ENCODE results near the gene GGTA1. TPM values are rescaled to one million over a fixed set of nuclear protein-coding genes. Genes with fewer than 3 reads are reported as not detected.

The GGTA1 gene
- total and polyA plus RNA-seq, 2 experiments from 2014 or later: 0.16 TPM; not detected in 1

DNA sequence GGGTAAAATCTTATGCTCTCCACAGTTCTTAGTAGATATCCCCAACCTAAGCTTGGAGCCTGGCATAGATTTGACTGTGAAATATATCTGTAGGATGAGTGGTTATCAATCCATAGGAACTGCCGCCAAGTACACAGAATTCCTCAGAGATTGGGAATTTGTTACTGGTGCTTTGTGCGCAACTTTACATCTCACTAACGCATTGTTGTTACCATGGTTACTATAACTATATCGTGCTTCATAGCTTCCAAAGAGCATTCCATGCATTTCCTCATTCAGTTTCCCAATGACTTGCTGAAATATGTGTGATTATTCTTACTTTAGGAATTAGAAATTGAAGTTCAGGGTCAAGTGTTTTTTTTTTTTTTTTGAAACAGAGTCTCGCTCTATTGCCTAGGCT, 9.5 kb upstream of the GGTA1 start (continued):
- TF ChIP-seq ZNF114 (CRISPR knock-in tag; IDR thresholded peaks at IDR 0.05) (no peak), ZNF331 (CRISPR knock-in tag; IDR thresholded peaks at IDR 0.05; ENCODE audit: low read depth) (no peak), EZH2 (IDR thresholded peaks at IDR 0.05; ENCODE audit: low read depth, unreplicated experiment) (no peak)
- TF ChIP-seq, protein P1, sequence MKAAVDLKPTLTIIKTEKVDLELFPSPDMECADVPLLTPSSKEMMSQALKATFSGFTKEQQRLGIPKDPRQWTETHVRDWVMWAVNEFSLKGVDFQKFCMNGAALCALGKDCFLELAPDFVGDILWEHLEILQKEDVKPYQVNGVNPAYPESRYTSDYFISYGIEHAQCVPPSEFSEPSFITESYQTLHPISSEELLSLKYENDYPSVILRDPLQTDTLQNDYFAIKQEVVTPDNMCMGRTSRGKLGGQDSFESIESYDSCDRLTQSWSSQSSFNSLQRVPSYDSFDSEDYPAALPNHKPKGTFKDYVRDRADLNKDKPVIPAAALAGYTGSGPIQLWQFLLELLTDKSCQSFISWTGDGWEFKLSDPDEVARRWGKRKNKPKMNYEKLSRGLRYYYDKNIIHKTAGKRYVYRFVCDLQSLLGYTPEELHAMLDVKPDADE (IDR thresholded peaks at IDR 0.05): no peak

DNA sequence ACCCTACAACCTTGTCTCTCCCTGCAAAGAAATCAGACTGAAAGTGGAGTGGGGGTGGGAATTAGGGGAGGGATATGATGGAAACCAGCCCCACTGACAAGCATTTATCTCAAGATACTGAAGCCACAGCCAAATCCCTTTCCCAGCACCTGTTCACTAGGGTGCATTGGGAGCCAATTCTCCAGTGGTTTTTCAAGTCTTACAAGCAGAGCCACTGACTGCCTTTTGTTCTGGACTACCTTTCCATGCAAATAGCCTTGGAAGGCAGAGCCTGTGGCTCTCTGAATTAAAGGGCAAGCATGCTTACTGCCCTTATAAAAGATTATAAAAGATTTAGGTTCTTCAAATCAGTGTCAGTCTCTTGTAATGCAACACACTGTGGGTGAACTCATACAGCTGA, 8.8 kb upstream of the GGTA1 start:
- no peaks in the 10 kb centered on the region for H3K79me2 ChIP-seq (replicated peaks; ENCODE audit: insufficient read depth)
- peak; percentile 60 for DNase-seq (ENCODE audit: low spot score)
- peaks cover 11% of the 10 kb centered on the region for H3K4me1 ChIP-seq (ENCODE audit: insufficient read depth)
- H3K9me3 Mint-ChIP-seq: peaks cover 10% of the 10 kb centered on the region; the same call in 2 of the 3 replicates
- ATAC-seq: peak; percentile 73
- H3K27ac ChIP-seq (ENCODE audit: low read depth): no peak overlapping the region
- H3F3A ChIP-seq (replicated peaks; ENCODE audit: low read depth): no peaks in the 10 kb centered on the region
- H3K4me3 Mint-ChIP-seq: no peak overlapping the region
- peak overlapping the region; percentile 23; the same call in 1 of the 2 replicates for H3K4me2 ChIP-seq
- H2AFZ ChIP-seq: no peak overlapping the region
- H3K9me2 ChIP-seq (ENCODE audit: insufficient read depth): no peaks in the 10 kb centered on the region
- no peaks in the 10 kb centered on the region for H4K20me1 ChIP-seq (replicated peaks; ENCODE audit: insufficient read depth)
- peaks cover 27% of the 10 kb centered on the region for H3K4me1 Mint-ChIP-seq
- no peak overlapping the region for H3K27ac Mint-ChIP-seq
- no peaks in the 10 kb centered on the region; the same call in 2 of the 3 replicates for H3K36me3 Mint-ChIP-seq (ENCODE audit: low read depth)
- no peak overlapping the region for H3K4me3 ChIP-seq
- no peaks in the 10 kb centered on the region for H3K36me3 ChIP-seq (ENCODE audit: insufficient read depth)
- H3K27me3 ChIP-seq (ENCODE audit: insufficient read depth): no peaks in the 10 kb centered on the region
- H3K27me3 Mint-ChIP-seq (ENCODE audit: insufficient read depth, low read depth, poor library complexity): peaks cover 16% of the 10 kb centered on the region
- TF ChIP-seq CREB1 (CRISPR knock-in tag; IDR thresholded peaks at IDR 0.05; ENCODE audit: low read depth) (no peak), NANOG (IDR thresholded peaks at IDR 0.05; ENCODE audit: borderline replicate concordance) (no peak), EZH2 (IDR thresholded peaks at IDR 0.05; ENCODE audit: low read depth, unreplicated experiment) (no peak), ZNF331 (CRISPR knock-in tag; IDR thresholded peaks at IDR 0.05; ENCODE audit: low read depth) (no peak), STAT1 (IDR thresholded peaks at IDR 0.05; ENCODE audit: unreplicated experiment) (no peak), POLR2AphosphoS5 (IDR thresholded peaks at IDR 0.05; ENCODE audit: low read depth) (no peak), ZNF114 (CRISPR knock-in tag; IDR thresholded peaks at IDR 0.05) (no peak), JUNB (IDR thresholded peaks at IDR 0.05; ENCODE audit: unreplicated experiment) (no peak), EZH2phosphoT487 (IDR thresholded peaks at IDR 0.05; ENCODE audit: unreplicated experiment) (no peak)
- TF ChIP-seq, protein P2, sequence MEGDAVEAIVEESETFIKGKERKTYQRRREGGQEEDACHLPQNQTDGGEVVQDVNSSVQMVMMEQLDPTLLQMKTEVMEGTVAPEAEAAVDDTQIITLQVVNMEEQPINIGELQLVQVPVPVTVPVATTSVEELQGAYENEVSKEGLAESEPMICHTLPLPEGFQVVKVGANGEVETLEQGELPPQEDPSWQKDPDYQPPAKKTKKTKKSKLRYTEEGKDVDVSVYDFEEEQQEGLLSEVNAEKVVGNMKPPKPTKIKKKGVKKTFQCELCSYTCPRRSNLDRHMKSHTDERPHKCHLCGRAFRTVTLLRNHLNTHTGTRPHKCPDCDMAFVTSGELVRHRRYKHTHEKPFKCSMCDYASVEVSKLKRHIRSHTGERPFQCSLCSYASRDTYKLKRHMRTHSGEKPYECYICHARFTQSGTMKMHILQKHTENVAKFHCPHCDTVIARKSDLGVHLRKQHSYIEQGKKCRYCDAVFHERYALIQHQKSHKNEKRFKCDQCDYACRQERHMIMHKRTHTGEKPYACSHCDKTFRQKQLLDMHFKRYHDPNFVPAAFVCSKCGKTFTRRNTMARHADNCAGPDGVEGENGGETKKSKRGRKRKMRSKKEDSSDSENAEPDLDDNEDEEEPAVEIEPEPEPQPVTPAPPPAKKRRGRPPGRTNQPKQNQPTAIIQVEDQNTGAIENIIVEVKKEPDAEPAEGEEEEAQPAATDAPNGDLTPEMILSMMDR (conservative IDR thresholded peaks at IDR 0.05; ENCODE audit: low read depth in 2 of 2): no peak
- TF ChIP-seq, protein P3, sequence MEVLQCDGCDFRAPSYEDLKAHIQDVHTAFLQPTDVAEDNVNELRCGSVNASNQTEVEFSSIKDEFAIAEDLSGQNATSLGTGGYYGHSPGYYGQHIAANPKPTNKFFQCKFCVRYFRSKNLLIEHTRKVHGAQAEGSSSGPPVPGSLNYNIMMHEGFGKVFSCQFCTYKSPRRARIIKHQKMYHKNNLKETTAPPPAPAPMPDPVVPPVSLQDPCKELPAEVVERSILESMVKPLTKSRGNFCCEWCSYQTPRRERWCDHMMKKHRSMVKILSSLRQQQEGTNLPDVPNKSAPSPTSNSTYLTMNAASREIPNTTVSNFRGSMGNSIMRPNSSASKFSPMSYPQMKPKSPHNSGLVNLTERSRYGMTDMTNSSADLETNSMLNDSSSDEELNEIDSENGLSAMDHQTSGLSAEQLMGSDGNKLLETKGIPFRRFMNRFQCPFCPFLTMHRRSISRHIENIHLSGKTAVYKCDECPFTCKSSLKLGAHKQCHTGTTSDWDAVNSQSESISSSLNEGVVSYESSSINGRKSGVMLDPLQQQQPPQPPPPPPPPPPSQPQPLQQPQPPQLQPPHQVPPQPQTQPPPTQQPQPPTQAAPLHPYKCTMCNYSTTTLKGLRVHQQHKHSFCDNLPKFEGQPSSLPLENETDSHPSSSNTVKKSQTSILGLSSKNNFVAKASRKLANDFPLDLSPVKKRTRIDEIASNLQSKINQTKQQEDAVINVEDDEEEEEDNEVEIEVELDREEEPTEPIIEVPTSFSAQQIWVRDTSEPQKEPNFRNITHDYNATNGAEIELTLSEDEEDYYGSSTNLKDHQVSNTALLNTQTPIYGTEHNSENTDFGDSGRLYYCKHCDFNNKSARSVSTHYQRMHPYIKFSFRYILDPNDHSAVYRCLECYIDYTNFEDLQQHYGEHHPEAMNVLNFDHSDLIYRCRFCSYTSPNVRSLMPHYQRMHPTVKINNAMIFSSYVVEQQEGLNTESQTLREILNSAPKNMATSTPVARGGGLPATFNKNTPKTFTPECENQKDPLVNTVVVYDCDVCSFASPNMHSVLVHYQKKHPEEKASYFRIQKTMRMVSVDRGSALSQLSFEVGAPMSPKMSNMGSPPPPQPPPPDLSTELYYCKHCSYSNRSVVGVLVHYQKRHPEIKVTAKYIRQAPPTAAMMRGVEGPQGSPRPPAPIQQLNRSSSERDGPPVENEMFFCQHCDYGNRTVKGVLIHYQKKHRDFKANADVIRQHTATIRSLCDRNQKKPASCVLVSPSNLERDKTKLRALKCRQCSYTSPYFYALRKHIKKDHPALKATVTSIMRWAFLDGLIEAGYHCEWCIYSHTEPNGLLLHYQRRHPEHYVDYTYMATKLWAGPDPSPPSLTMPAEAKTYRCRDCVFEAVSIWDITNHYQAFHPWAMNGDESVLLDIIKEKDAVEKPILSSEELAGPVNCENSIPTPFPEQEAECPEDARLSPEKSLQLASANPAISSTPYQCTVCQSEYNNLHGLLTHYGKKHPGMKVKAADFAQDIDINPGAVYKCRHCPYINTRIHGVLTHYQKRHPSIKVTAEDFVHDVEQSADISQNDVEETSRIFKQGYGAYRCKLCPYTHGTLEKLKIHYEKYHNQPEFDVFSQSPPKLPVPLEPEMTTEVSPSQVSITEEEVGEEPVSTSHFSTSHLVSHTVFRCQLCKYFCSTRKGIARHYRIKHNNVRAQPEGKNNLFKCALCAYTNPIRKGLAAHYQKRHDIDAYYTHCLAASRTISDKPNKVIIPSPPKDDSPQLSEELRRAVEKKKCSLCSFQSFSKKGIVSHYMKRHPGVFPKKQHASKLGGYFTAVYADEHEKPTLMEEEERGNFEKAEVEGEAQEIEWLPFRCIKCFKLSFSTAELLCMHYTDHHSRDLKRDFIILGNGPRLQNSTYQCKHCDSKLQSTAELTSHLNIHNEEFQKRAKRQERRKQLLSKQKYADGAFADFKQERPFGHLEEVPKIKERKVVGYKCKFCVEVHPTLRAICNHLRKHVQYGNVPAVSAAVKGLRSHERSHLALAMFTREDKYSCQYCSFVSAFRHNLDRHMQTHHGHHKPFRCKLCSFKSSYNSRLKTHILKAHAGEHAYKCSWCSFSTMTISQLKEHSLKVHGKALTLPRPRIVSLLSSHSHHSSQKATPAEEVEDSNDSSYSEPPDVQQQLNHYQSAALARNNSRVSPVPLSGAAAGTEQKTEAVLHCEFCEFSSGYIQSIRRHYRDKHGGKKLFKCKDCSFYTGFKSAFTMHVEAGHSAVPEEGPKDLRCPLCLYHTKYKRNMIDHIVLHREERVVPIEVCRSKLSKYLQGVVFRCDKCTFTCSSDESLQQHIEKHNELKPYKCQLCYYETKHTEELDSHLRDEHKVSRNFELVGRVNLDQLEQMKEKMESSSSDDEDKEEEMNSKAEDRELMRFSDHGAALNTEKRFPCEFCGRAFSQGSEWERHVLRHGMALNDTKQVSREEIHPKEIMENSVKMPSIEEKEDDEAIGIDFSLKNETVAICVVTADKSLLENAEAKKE (CRISPR knock-in tag; IDR thresholded peaks at IDR 0.05): no peak
- TF ChIP-seq, protein P1 (IDR thresholded peaks at IDR 0.05): no peak

All from GM23338 (cell line).